IMR-90 (cell line): ENCODE data around the gene VPS54. TPM values are rescaled to one million over a fixed set of nuclear protein-coding genes. Genes with fewer than 3 reads are reported as not detected.

Experiments used
- ATAC-seq: fragments of 200-7000 bp; cut with Tn5 transposase; 2 replicates; pipeline ENCODE4 v1.9.1; 2020; ENCODE audit warnings: low read depth, mild to moderate bottlenecking, moderate library complexity
- BruUV-seq: library from RNA; stranded (reverse); fragments of 400-500 nt; replicated peaks from 2 replicates; lab custom pipeline; 2021; lab: Mats Ljungman, UMichigan
- CTCF ChIA-PET: fragments of 300-600 bp; formaldehyde crosslinking; extraction: SDS; loops from one replicate; lab custom pipeline; 2021; ENCODE audit warnings: antibody characterized with exemption; lab: Yijun Ruan, JAX
- POLR2A ChIA-PET: fragments of 300-600 bp; sonication (Branson Sonifier 250); formaldehyde crosslinking; loops from one replicate; lab custom pipeline; 2022; ENCODE audit warnings: antibody characterized with exemption; ENCODE audit not compliant: unreplicated experiment; lab: Charles Lee
- DNase-seq: peaks from one replicate; pipeline ENCODE4 v3.0.0; 2013
- H2AFZ ChIP-seq: replicated peaks from 2 replicates; pipeline ENCODE3; 2013; ENCODE audit warnings: low read length, mild to moderate bottlenecking; ENCODE audit not compliant: poor library complexity
- H2AK5ac ChIP-seq: 2 replicates; pipeline ENCODE4 v1.6.1; 2013; ENCODE audit warnings: low read depth, low read length, inconsistent platforms
- H2AK9ac ChIP-seq: replicated peaks from 2 replicates; pipeline ENCODE3; 2013; ENCODE audit warnings: mild to moderate bottlenecking, low read depth, low read length, moderate library complexity; ENCODE audit not compliant: poor library complexity
- H2BK120ac ChIP-seq: 2 replicates; pipeline ENCODE4 v1.6.1; 2013; ENCODE audit warnings: low read depth, low read length, inconsistent platforms
- H2BK15ac ChIP-seq: 3 replicates; pipeline ENCODE4 v1.6.1; 2013; ENCODE audit warnings: low read depth, low read length, inconsistent platforms
- H2BK20ac ChIP-seq: 2 replicates; pipeline ENCODE4 v1.6.1; 2013; ENCODE audit warnings: low read depth, mild to moderate bottlenecking, inconsistent platforms, low read length, moderate library complexity
- H2BK5ac ChIP-seq: 2 replicates; pipeline ENCODE4 v1.6.1; 2013; ENCODE audit warnings: mild to moderate bottlenecking, low read depth, low read length, inconsistent platforms; ENCODE audit not compliant: poor library complexity, severe bottlenecking
- H3K14ac ChIP-seq: replicated peaks from 2 replicates; pipeline ENCODE4 v1.6.1; 2013; ENCODE audit warnings: low read depth, low read length, inconsistent platforms
- H3K18ac ChIP-seq: 2 replicates; pipeline ENCODE4 v1.6.1; 2013; ENCODE audit warnings: low read depth, low read length, control low read depth
- H3K23ac ChIP-seq: 2 replicates; pipeline ENCODE4 v1.6.1; 2013; ENCODE audit warnings: low read depth, low read length, inconsistent platforms
- H3K27ac ChIP-seq: 2 replicates; pipeline ENCODE4 v1.5.1; 2013; ENCODE audit warnings: mild to moderate bottlenecking, control low read depth, low read length; ENCODE audit not compliant: insufficient read depth
- H3K27me3 ChIP-seq: 2 replicates; pipeline ENCODE4 v1.6.1; 2013; ENCODE audit warnings: low read length; ENCODE audit not compliant: control insufficient read depth, insufficient read depth
- H3K36me3 ChIP-seq: 2 replicates; pipeline ENCODE4 v1.6.1; 2013; ENCODE audit warnings: low read length, mixed read lengths; ENCODE audit not compliant: control insufficient read depth, insufficient read depth
- H3K4ac ChIP-seq: 2 replicates; pipeline ENCODE4 v1.6.1; 2013; ENCODE audit warnings: low read depth, low read length, inconsistent platforms
- H3K4me1 ChIP-seq: 2 replicates; pipeline ENCODE4 v1.6.1; 2013; ENCODE audit warnings: low read length, mixed read lengths; ENCODE audit not compliant: control insufficient read depth, insufficient read depth
- H3K4me2 ChIP-seq: 2 replicates; pipeline ENCODE4 v1.6.1; 2013; ENCODE audit warnings: low read depth, mild to moderate bottlenecking, control low read depth, low read length, moderate library complexity
- H3K4me3 ChIP-seq: 2 replicates; pipeline ENCODE4 v1.5.1; 2013; ENCODE audit warnings: low read depth, mild to moderate bottlenecking, control low read depth, low read length, moderate library complexity; ENCODE audit not compliant: insufficient read depth
- H3K56ac ChIP-seq: 2 replicates; pipeline ENCODE4 v1.6.1; 2013; ENCODE audit warnings: low read length, inconsistent platforms; ENCODE audit not compliant: insufficient read depth; ENCODE audit errors: extremely low read depth
- H3K79me1 ChIP-seq, 2 experiments: 2 replicates each; pipeline ENCODE4 v1.6.1; 2013; ENCODE audit warnings: low read length in 2 of 2, inconsistent platforms in 1 of 2, low read depth in 1 of 2
- H3K9ac ChIP-seq: 2 replicates; pipeline ENCODE4 v1.6.1; 2013; ENCODE audit warnings: low read depth, low read length, control low read depth
- H3K9me1 ChIP-seq: 2 replicates; pipeline ENCODE4 v1.6.1; 2013; ENCODE audit warnings: low read length, inconsistent platforms; ENCODE audit not compliant: insufficient read depth
- H3K9me3 ChIP-seq: 2 replicates; pipeline ENCODE4 v1.6.1; 2013; ENCODE audit warnings: low read length; ENCODE audit not compliant: control insufficient read depth, insufficient read depth
- H4K20me1 ChIP-seq: 2 replicates; pipeline ENCODE4 v1.6.1; 2013; ENCODE audit warnings: low read length, inconsistent platforms; ENCODE audit not compliant: insufficient read depth
- H4K5ac ChIP-seq: 2 replicates; pipeline ENCODE4 v1.6.1; 2013; ENCODE audit warnings: mild to moderate bottlenecking, low read depth, low read length, control low read depth
- H4K8ac ChIP-seq, 2 experiments: 2 replicates each; pipeline ENCODE4 v1.6.1; 2013; ENCODE audit warnings: low read depth in 2 of 2, low read length in 2 of 2, control low read depth in 1 of 2, inconsistent platforms in 1 of 2
- H4K91ac ChIP-seq: 2 replicates; pipeline ENCODE4 v1.6.1; 2013; ENCODE audit warnings: low read depth, low read length, inconsistent platforms; ENCODE audit not compliant: insufficient read depth
- BHLHE40 ChIP-seq: fragments of 150-350 bp; IDR thresholded peaks from 2 replicates; pipeline ENCODE4 v1.6.1; 2016; ENCODE audit warnings: mild to moderate bottlenecking, low read depth, low read length
- CEBPB ChIP-seq: IDR thresholded peaks from 2 replicates; pipeline ENCODE4 v1.6.1; 2012; ENCODE audit warnings: low read depth, low read length, improper control_type of control experiment
- CHD1 ChIP-seq: IDR thresholded peaks from 2 replicates; pipeline ENCODE4 v1.6.1; 2012; ENCODE audit warnings: low read depth, low read length, improper control_type of control experiment
- FOS ChIP-seq: fragments of 150-350 bp; IDR thresholded peaks from 2 replicates; pipeline ENCODE4 v1.6.1; 2016; ENCODE audit warnings: low read depth, low read length
- MAFK ChIP-seq: IDR thresholded peaks from 2 replicates; pipeline ENCODE4 v1.6.1; 2012; ENCODE audit warnings: low read depth, low read length, improper control_type of control experiment
- MAZ ChIP-seq: IDR thresholded peaks from 2 replicates; pipeline ENCODE4 v1.6.1; 2012; ENCODE audit warnings: low read depth, mild to moderate bottlenecking, low read length, improper control_type of control experiment, moderate library complexity, borderline replicate concordance
- MXI1 ChIP-seq: IDR thresholded peaks from 2 replicates; pipeline ENCODE4 v1.6.1; 2012; ENCODE audit warnings: low read depth, mild to moderate bottlenecking, low read length, moderate library complexity, borderline replicate concordance
- NFE2L2 ChIP-seq: fragments of 150-350 bp; IDR thresholded peaks from 2 replicates; pipeline ENCODE4 v1.6.1; 2016; ENCODE audit warnings: low read depth, mild to moderate bottlenecking, low read length
- POLR2A ChIP-seq: IDR thresholded peaks from 2 replicates; pipeline ENCODE4 v1.6.1; 2012; ENCODE audit warnings: mild to moderate bottlenecking, low read depth, low read length
- RAD21 ChIP-seq: IDR thresholded peaks from 2 replicates; pipeline ENCODE4 v1.6.1; 2012; ENCODE audit warnings: low read length, improper control_type of control experiment
- RFX5 ChIP-seq: IDR thresholded peaks from 2 replicates; pipeline ENCODE4 v1.8.0; 2012; ENCODE audit warnings: low read depth, mild to moderate bottlenecking, low read length, moderate library complexity
- SMC3 ChIP-seq: fragments of 150-350 bp; IDR thresholded peaks from 2 replicates; pipeline ENCODE4 v1.6.1; 2016; ENCODE audit warnings: low read depth, mild to moderate bottlenecking, antibody characterized with exemption, low read length, moderate library complexity
- USF2 ChIP-seq: fragments of 150-350 bp; IDR thresholded peaks from 2 replicates; pipeline ENCODE4 v1.6.1; 2017; ENCODE audit warnings: mild to moderate bottlenecking, antibody characterized with exemption, low read length, low read depth
- WGBS, 2 experiments: methylation state at CpG; one replicate each; pipeline versions ENCODE4 v1.1.5 to v1.1.7; 2013; ENCODE audit warnings: missing lambda C conversion rate in 2 of 2; ENCODE audit not compliant: insufficient read length in 1 of 2; ENCODE audit errors: extremely low coverage in 2 of 2; 5-methylcytosine and 5-hydroxymethylcytosine counted together
- dilution Hi-C: fragments of 300-500 bp; cut with HindIII; formaldehyde crosslinking; loops from one replicate; pipeline ENCODE4 v1.14.3; 2018; ENCODE audit warnings: low sequenced_read_pairs; ENCODE audit not compliant: unreplicated experiment
- in situ Hi-C: fragments of 300-500 bp; cut with MboI; formaldehyde crosslinking; loops from 3 replicates; pipeline ENCODE4 v1.14.3; 2019; ENCODE audit warnings: low sequenced_read_pairs, inconsistent platforms, mixed read lengths
- intact Hi-C: fragments of 100-400 bp; cut with micrococcal nuclease; formaldehyde crosslinking; loops from 2 replicates; pipeline ENCODE4 v1.10.0; 2022
- polyA plus RNA-seq, 3 experiments: library from polyadenylated mRNA; depleted of rRNA; stranded (reverse); fragments of >200 nt; gene quantifications; 2 replicates each; pipeline ENCODE4 v1.2.3, GENCODE V29; 2012; ENCODE audit warnings: low replicate concordance in 1 of 3
- total RNA-seq: library from RNA; depleted of rRNA; stranded (reverse); fragments of >200 nt; gene quantifications from 2 replicates; pipeline ENCODE4 v1.2.3, GENCODE V29; 2012
- TF ChIP-seq, protein P1 (sequence below): conservative IDR thresholded peaks from 2 replicates; pipeline ENCODE4 v1.5.1; 2012; ENCODE audit warnings: mild to moderate bottlenecking, low read depth, low read length, improper control_type of control experiment

Gene VPS54
- total and polyA plus RNA-seq, 2 of the 4 experiments (the other 2 are of a cell fraction), result 7.1 to 18.1 TPM

DNA sequence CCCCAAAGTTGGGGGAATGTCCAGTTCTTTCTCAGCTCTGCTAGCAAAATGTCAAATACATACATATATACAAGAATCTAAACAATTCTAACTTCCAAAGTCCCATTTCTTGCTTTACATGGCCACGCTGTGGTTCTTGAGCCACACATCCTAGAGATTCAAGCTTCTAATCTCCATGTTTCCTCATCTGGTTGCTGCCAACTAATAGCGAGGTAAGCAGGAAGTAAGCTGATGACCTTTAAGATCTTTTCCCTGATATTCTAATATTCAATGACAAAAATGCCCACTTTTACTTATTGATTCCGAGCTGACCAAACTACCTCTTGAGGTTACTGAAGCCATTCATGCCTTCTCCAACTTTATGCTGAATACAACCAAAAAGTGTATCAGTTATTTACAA lies 3.3 kb downstream of the VPS54 start:
- H3K27ac ChIP-seq, result no peak overlapping the region
- no peak overlapping the region for H3K18ac ChIP-seq
- no peak overlapping the region for H3K4me3 ChIP-seq
- no peak overlapping the region for H4K8ac ChIP-seq
- H2AFZ ChIP-seq, result no peak overlapping the region
- ChIA-PET CTCF (no interaction called here), POLR2A (no interaction called here)
- H3K36me3 ChIP-seq, result no peaks in the 10 kb centered on the region
- WGBS, 2 experiments, result 100% methylated on average over 2 of the region's 3 CpGs; no CpG with 5 or more reads in 1 of the 2 experiments
- no peak overlapping the region for H2BK120ac ChIP-seq
- H2BK20ac ChIP-seq, result no peak overlapping the region
- peaks cover 7% of the 10 kb centered on the region for H3K4me1 ChIP-seq
- no peak overlapping the region for H4K91ac ChIP-seq
- no peak overlapping the region for H2BK5ac ChIP-seq
- H3K14ac ChIP-seq, result no peak overlapping the region; the same call in 1 of the 2 replicates
- DNase-seq (no peak), ATAC-seq (no peak)
- H3K9me1 ChIP-seq, result no peaks in the 10 kb centered on the region; the same call in 1 of the 2 replicates
- intact Hi-C loops, result loop anchor here (5.0 kb wide), 1 partner anchor 319 kb away; no protein-coding TSS in a partner anchor
- no TSS peak for BruUV-seq
- no peaks in the 10 kb centered on the region for H3K9me3 ChIP-seq
- no peak overlapping the region for H4K5ac ChIP-seq
- no peak overlapping the region for H2BK15ac ChIP-seq
- H4K20me1 ChIP-seq, result peaks cover 30% of the 10 kb centered on the region
- H3K23ac ChIP-seq, result peak overlapping the region; percentile 6; the same call in 1 of the 2 replicates
- no peak overlapping the region for H3K9ac ChIP-seq
- H2AK9ac ChIP-seq, result no peak overlapping the region
- H2AK5ac ChIP-seq, result no peak overlapping the region
- dilution Hi-C loops, result no loop called here
- no peak overlapping the region for H3K4me2 ChIP-seq
- H3K4ac ChIP-seq, result no peak overlapping the region
- no peak overlapping the region for H3K56ac ChIP-seq
- TF ChIP-seq MXI1 (no peak), USF2 (no peak), MAFK (no peak), SMC3 (no peak), CHD1 (no peak), MAZ (no peak), FOS (no peak), BHLHE40 (no peak), POLR2A (no peak), CEBPB (no peak), RFX5 (no peak), NFE2L2 (no peak), RAD21 (no peak)
- TF ChIP-seq, protein P1, sequence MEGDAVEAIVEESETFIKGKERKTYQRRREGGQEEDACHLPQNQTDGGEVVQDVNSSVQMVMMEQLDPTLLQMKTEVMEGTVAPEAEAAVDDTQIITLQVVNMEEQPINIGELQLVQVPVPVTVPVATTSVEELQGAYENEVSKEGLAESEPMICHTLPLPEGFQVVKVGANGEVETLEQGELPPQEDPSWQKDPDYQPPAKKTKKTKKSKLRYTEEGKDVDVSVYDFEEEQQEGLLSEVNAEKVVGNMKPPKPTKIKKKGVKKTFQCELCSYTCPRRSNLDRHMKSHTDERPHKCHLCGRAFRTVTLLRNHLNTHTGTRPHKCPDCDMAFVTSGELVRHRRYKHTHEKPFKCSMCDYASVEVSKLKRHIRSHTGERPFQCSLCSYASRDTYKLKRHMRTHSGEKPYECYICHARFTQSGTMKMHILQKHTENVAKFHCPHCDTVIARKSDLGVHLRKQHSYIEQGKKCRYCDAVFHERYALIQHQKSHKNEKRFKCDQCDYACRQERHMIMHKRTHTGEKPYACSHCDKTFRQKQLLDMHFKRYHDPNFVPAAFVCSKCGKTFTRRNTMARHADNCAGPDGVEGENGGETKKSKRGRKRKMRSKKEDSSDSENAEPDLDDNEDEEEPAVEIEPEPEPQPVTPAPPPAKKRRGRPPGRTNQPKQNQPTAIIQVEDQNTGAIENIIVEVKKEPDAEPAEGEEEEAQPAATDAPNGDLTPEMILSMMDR, result no peak
- in situ Hi-C loops, result no loop called here
- H3K79me1 ChIP-seq, result peaks cover 10 to 38% of the 10 kb centered on the region in 2 experiments; a peak in 3 of 4 replicates
- no peaks in the 10 kb centered on the region for H3K27me3 ChIP-seq
